Esophagus squamous epithelium (tissue), 5 donors: ENCODE data around the gene NTMT1. TPM values are rescaled to one million over a fixed set of nuclear protein-coding genes. Genes with fewer than 3 reads are reported as not detected.

Experiments used
- DNase-seq: peaks from one replicate; lab custom pipeline; 2025; lab: John Stamatoyannopoulos, UW
- H3K27ac ChIP-seq, 4 donors: fragments of 200-600 bp; sonication (generic); one replicate each; pipeline ENCODE4 v1.5.1; 2016 to 2019; ENCODE audit warnings: mild to moderate bottlenecking in 1 of 4
- H3K27me3 ChIP-seq, 4 donors: fragments of 200-600 bp; sonication (generic); 1 replicate in 3 of 4; 2 replicates in 1 of 4; pipeline versions ENCODE4 v1.5.1 to v1.6.0; 2017 to 2021; ENCODE audit warnings: antibody characterized with exemption in 1 of 4
- H3K36me3 ChIP-seq, 3 donors: fragments of 200-600 bp; sonication (generic); one replicate each; pipeline ENCODE4 v1.5.1; 2016 to 2019
- H3K4me1 ChIP-seq, 3 donors: fragments of 200-600 bp; sonication (generic); one replicate each; pipeline ENCODE4 v1.5.1; 2017 to 2019
- H3K4me3 ChIP-seq, 4 donors: fragments of 200-600 bp; sonication (generic); 1 replicate in 3 of 4; 2 replicates in 1 of 4; pipeline ENCODE4 v1.5.1; 2016 to 2019; ENCODE audit warnings: mild to moderate bottlenecking in 2 of 4, moderate library complexity in 1 of 4
- H3K9me3 ChIP-seq, 3 donors: fragments of 200-600 bp; sonication (generic); one replicate each; pipeline ENCODE4 v1.5.1; 2016 to 2019
- CTCF ChIP-seq, 6 experiments: fragments of 450-650 bp in 4 of 6; fragments of 200-600 bp in 2 of 6; sonication (generic) in 2 of 6; IDR thresholded peaks; one replicate each; pipeline ENCODE4 v1.5.1; 2016 to 2019; ENCODE audit warnings: antibody characterized with exemption in 6 of 6, mild to moderate bottlenecking in 4 of 6, moderate library complexity in 4 of 6
- POLR2A ChIP-seq, 4 donors: fragments of 450-650 bp; IDR thresholded peaks; one replicate each; pipeline ENCODE4 v1.6.1; 2017; ENCODE audit warnings: antibody characterized with exemption in 4 of 4, mild to moderate bottlenecking in 4 of 4, moderate library complexity in 3 of 4
- WGBS, 2 donors: methylation state at CpG; one replicate each; pipeline ENCODE4 v1.1.5; 2018; 5-methylcytosine and 5-hydroxymethylcytosine counted together
- intact Hi-C: fragments of 100-400 bp; cut with DNase I; formaldehyde crosslinking; loops from one replicate; pipeline ENCODE4 v1.15.0; 2022
- total RNA-seq, 4 donors: library from RNA; depleted of rRNA; stranded (reverse); fragments of >200 nt; gene quantifications; one replicate each; pipeline ENCODE4 v1.1.0, GENCODE V29; 2016
- donor health status: DM: yes; HTN: yes; CAD: no.

NTMT1 gene
- total RNA-seq, 4 donors from 2014 or later: 14.0 to 17.6 (median 16.0) TPM

- H3K27ac ChIP-seq: peak overlapping the region; percentile 16 to 54 (median 24)
- H3K4me1 ChIP-seq: peaks cover 0 to 39% (median 0%) of the 10 kb centered on the region in 3 donors
- no peaks in the 10 kb centered on the region for H3K36me3 ChIP-seq
- TF ChIP-seq POLR2A (IDR thresholded peaks at IDR 0.05) (no peak), CTCF (IDR thresholded peaks at IDR 0.05) (no peak)
- intact Hi-C loops: no loop called here
- H3K27me3 ChIP-seq: no peaks in the 10 kb centered on the region
- no peaks in the 10 kb centered on the region for H3K9me3 ChIP-seq
- WGBS, 2 donors: 54 to 59% methylated on average over 19 of the region's 19 CpGs
- H3K4me3 ChIP-seq: no peak overlapping the region
- DNase-seq: no peak
These were observed 28.0 kb downstream of the NTMT1 start for GRCh38 chr9:129653823-129654553.

- H3K4me3 ChIP-seq: peak overlapping the region in 1 of 4 donors; percentile 5
- peak overlapping the region in 3 of 4 donors; percentile 22 to 54 (median 27) for H3K27ac ChIP-seq
- no peaks in the 10 kb centered on the region for H3K36me3 ChIP-seq
- TF ChIP-seq POLR2A (IDR thresholded peaks at IDR 0.05): no peak
- TF ChIP-seq CTCF (IDR thresholded peaks at IDR 0.05): no peak
- peaks cover 0 to 34% (median 0%) of the 10 kb centered on the region in 3 donors for H3K4me1 ChIP-seq
- no peaks in the 10 kb centered on the region for H3K27me3 ChIP-seq
- intact Hi-C loops: no loop called here
- no peak for DNase-seq
- H3K9me3 ChIP-seq: no peaks in the 10 kb centered on the region
- WGBS, 2 donors: 54 to 60% methylated on average over 14 to 19 of the region's 20 CpGs
These were observed 28.6 kb downstream of the NTMT1 start for GRCh38 chr9:129654554-129655040.

- Histone ChIP-seq H3K27ac (no peak overlapping the region), H3K27me3 (no peaks in the 10 kb centered on the region), H3K4me3 (no peak overlapping the region), H3K4me1 (peaks cover 0 to 34% (median 0%) of the 10 kb centered on the region in 3 donors), H3K9me3 (no peaks in the 10 kb centered on the region), H3K36me3 (no peaks in the 10 kb centered on the region)
- TF ChIP-seq POLR2A (IDR thresholded peaks at IDR 0.05) (no peak), CTCF (IDR thresholded peaks at IDR 0.05) (no peak)
- no peak for DNase-seq
- WGBS, 2 donors: 87 to 90% methylated on average over 2 to 6 of the region's 7 CpGs
- intact Hi-C loops: no loop called here
These were observed 29.2 kb downstream of the NTMT1 start for GRCh38 chr9:129655154-129655553.

GRCh38 chr9:129655696-129656095, 29.7 kb downstream of the NTMT1 start:
- TF ChIP-seq POLR2A (IDR thresholded peaks at IDR 0.05): no peak
- no peak for TF ChIP-seq CTCF (IDR thresholded peaks at IDR 0.05)
- H3K9me3 ChIP-seq: no peaks in the 10 kb centered on the region
- no peak for DNase-seq
- no peaks in the 10 kb centered on the region for H3K36me3 ChIP-seq
- H3K27me3 ChIP-seq: no peaks in the 10 kb centered on the region
- no peak overlapping the region for H3K4me3 ChIP-seq
- WGBS, 2 donors: 70 to 78% methylated on average over 5 to 7 of the region's 7 CpGs
- no peak overlapping the region for H3K27ac ChIP-seq
- intact Hi-C loops: no loop called here
- H3K4me1 ChIP-seq: peaks cover 0 to 28% (median 0%) of the 10 kb centered on the region in 3 donors

- TF ChIP-seq CTCF (IDR thresholded peaks at IDR 0.05) (no peak), POLR2A (IDR thresholded peaks at IDR 0.05) (no peak)
- DNase-seq: no peak
- no peak overlapping the region for H3K4me3 ChIP-seq
- no peaks in the 10 kb centered on the region for H3K9me3 ChIP-seq
- H3K4me1 ChIP-seq: peaks cover 0 to 23% (median 0%) of the 10 kb centered on the region in 3 donors
- 38 to 66% methylated on average over 4 to 10 of the region's 12 CpGs for WGBS, 2 donors
- H3K36me3 ChIP-seq: no peaks in the 10 kb centered on the region
- no peak overlapping the region for H3K27ac ChIP-seq
- intact Hi-C loops: no loop called here
- H3K27me3 ChIP-seq: no peaks in the 10 kb centered on the region
These were observed 30.9 kb downstream of the NTMT1 start for GRCh38 chr9:129656795-129657390.
